H4 (cell line): ENCODE data around the gene UBE2C. TPM values are rescaled to one million over a fixed set of nuclear protein-coding genes. Genes with fewer than 3 reads are reported as not detected.

ENCODE experiments used
- DNase-seq: peaks from one replicate; pipeline ENCODE4 v3.0.0-alpha.2; 2015; ENCODE audit warnings: low spot score
- total RNA-seq: library from RNA; depleted of rRNA; stranded (reverse); fragments of >200 nt; shearing (Covaris generic); gene quantifications from 2 replicates; pipeline ENCODE4 v1.2.3, GENCODE V29; 2014; rRNA removed

Gene UBE2C
- total RNA-seq, 1 experiment from 2014 or later: 288 TPM

- DNase-seq: no peak
Observed at GRCh38 chr20:45859916-45860315, 47.5 kb downstream of the UBE2C start.

- no peak for DNase-seq
Observed at GRCh38 chr20:45860560-45861220, 48.2 kb downstream of the UBE2C start.

- no peak for DNase-seq
Observed at GRCh38 chr20:45861221-45862075, 49.0 kb downstream of the UBE2C start.

GRCh38 chr20:45863543-45864470 lies 51.4 kb downstream of the UBE2C start:
- no peak for DNase-seq

GRCh38 chr20:45866454-45866853 lies 54.0 kb downstream of the UBE2C start:
- no peak for DNase-seq

Other genes starting within 250 kb of the UBE2C start
- not detected in 2 replicates for gene WFDC8, start 233.4 kb upstream of the UBE2C start, total RNA-seq
- gene WFDC10A, start 182.9 kb upstream of the UBE2C start, total RNA-seq: not detected in 2 replicates
- not detected in 2 replicates for gene WFDC9, start 181.4 kb upstream of the UBE2C start, total RNA-seq
- not detected in 2 replicates for gene WFDC11, start 142.4 kb upstream of the UBE2C start, total RNA-seq
- not detected in 2 replicates for gene WFDC13, start 110.6 kb upstream of the UBE2C start, total RNA-seq
- not detected in 2 replicates for gene WFDC10B, start 107.6 kb upstream of the UBE2C start, total RNA-seq
- not detected in 2 replicates for gene SPINT4, start 90.3 kb upstream of the UBE2C start, total RNA-seq
- 0.52 and 9.8 TPM in 2 replicates for gene WFDC3, start 20.8 kb upstream of the UBE2C start, total RNA-seq
- gene DNTTIP1, start 20.7 kb upstream of the UBE2C start, total RNA-seq: 22.4 and 22.6 TPM in 2 replicates
- gene TNNC2, start 14.7 kb downstream of the UBE2C start, total RNA-seq: not detected in 2 replicates
- 17.1 and 22.3 TPM in 2 replicates for gene SNX21, start 21.2 kb downstream of the UBE2C start, total RNA-seq
- gene ACOT8, start 44.7 kb downstream of the UBE2C start, total RNA-seq: 43.1 and 47.4 TPM in 2 replicates
- 3.5 and 4.6 TPM in 2 replicates for gene ZSWIM3, start 45.0 kb downstream of the UBE2C start, total RNA-seq
- gene ZSWIM1, start 68.6 kb downstream of the UBE2C start, total RNA-seq: 7.2 and 10.2 TPM in 2 replicates
- 0.12 and 1.0 TPM in 2 replicates for gene SPATA25, start 75.0 kb downstream of the UBE2C start, total RNA-seq
- gene NEURL2, start 78.6 kb downstream of the UBE2C start, total RNA-seq: 0.99 and 1.8 TPM in 2 replicates
- 102 and 150 TPM in 2 replicates for gene CTSA, start 78.7 kb downstream of the UBE2C start, total RNA-seq
- 1.1 and 2.2 TPM in 2 replicates for gene PLTP, start 99.5 kb downstream of the UBE2C start, total RNA-seq
- gene PCIF1, start 122.0 kb downstream of the UBE2C start, total RNA-seq: 5.2 and 7.7 TPM in 2 replicates
- gene ZNF335, start 159.6 kb downstream of the UBE2C start, total RNA-seq: 4.3 and 7.1 TPM in 2 replicates
- gene MMP9, start 196.3 kb downstream of the UBE2C start, total RNA-seq: not detected in 2 replicates
- gene SLC12A5, start 216.6 kb downstream of the UBE2C start, total RNA-seq: 0.21 and 4.3 TPM in 2 replicates